CD4-positive, alpha-beta T cell (primary cell): Measurements from ENCODE around the gene KCTD7. TPM values are rescaled to one million over a fixed set of nuclear protein-coding genes. Genes with fewer than 3 reads are reported as not detected.
"Not testable (repeated sequence)": the region's sequence is repeated elsewhere in the genome, so short reads cannot be mapped to it uniquely, and the experiment has no call there.

Experiments
- ATAC-seq: fragments of 200-7000 bp; cut with Tn5 transposase; one replicate; pipeline ENCODE4 v1.10.0; 2022; ENCODE audit warnings: mild to moderate bottlenecking; ENCODE audit not compliant: poor library complexity
- CTCF ChIA-PET: fragments of 350-600 bp; sonication (Branson Sonifier 250); formaldehyde crosslinking; loops from one replicate; lab custom pipeline; 2021; ENCODE audit warnings: antibody characterized with exemption, inconsistent platforms; lab: Charles Lee
- POLR2A ChIA-PET: fragments of 350-600 bp; sonication (Branson Sonifier 250); formaldehyde crosslinking; loops from one replicate; lab custom pipeline; 2021; ENCODE audit warnings: antibody characterized with exemption, inconsistent platforms; lab: Charles Lee
- DNase-seq, 14 experiments: peaks; one replicate each; pipeline ENCODE4 v3.0.0-alpha.2; 2013 to 2020; ENCODE audit warnings: mixed read lengths in 2 of 14
- H3K27ac ChIP-seq, 2 donors: one replicate each; pipeline versions ENCODE4 v1.5.1 to v1.7.0; 2013; ENCODE audit warnings: low read length in 2 of 2, low read depth in 1 of 2, mild to moderate bottlenecking in 1 of 2
- H3K27me3 ChIP-seq, 2 experiments: 1 replicate in 1 of 2; 2 replicates in 1 of 2; pipeline versions ENCODE4 v1.6.1 to v1.7.0; 2013; ENCODE audit warnings: low read length in 2 of 2, control low read depth in 1 of 2, mild to moderate bottlenecking in 1 of 2, moderate library complexity in 1 of 2; ENCODE audit not compliant: insufficient read depth in 2 of 2, control insufficient read depth in 1 of 2
- H3K36me3 ChIP-seq: one replicate; pipeline ENCODE4 v1.6.1; 2013; ENCODE audit warnings: low read length, control low read depth; ENCODE audit not compliant: insufficient read depth
- H3K4me1 ChIP-seq: one replicate; pipeline ENCODE4 v1.6.1; 2013; ENCODE audit warnings: low read length, control low read depth; ENCODE audit not compliant: insufficient read depth
- H3K4me3 ChIP-seq: one replicate; pipeline ENCODE4 v1.5.1; 2013; ENCODE audit warnings: mild to moderate bottlenecking, low read length, moderate library complexity
- H3K9me3 ChIP-seq, 2 experiments: 1 replicate in 1 of 2; 2 replicates in 1 of 2; pipeline versions ENCODE4 v1.6.1 to v1.7.0; 2013; ENCODE audit warnings: low read length in 2 of 2, mild to moderate bottlenecking in 2 of 2, control low read depth in 1 of 2, moderate library complexity in 1 of 2; ENCODE audit not compliant: control insufficient read depth in 1 of 2, insufficient read depth in 1 of 2
- H3K27ac Mint-ChIP-seq: one replicate; pipeline ENCODE4 v1.8.0; 2020; ENCODE audit warnings: mixed read lengths
- H3K27me3 Mint-ChIP-seq: one replicate; pipeline ENCODE4 v1.8.0; 2021; ENCODE audit warnings: mixed read lengths
- H3K36me3 Mint-ChIP-seq: one replicate; pipeline ENCODE4 v1.8.0; 2021; ENCODE audit warnings: low read depth, mixed read lengths
- H3K4me1 Mint-ChIP-seq: one replicate; pipeline ENCODE4 v1.8.0; 2021; ENCODE audit warnings: low read depth, mixed read lengths
- H3K4me3 Mint-ChIP-seq: one replicate; pipeline ENCODE4 v1.8.0; 2020; ENCODE audit warnings: mild to moderate bottlenecking, mixed read lengths
- H3K9me3 Mint-ChIP-seq: one replicate; pipeline ENCODE4 v1.8.0; 2020; ENCODE audit warnings: mixed read lengths
- intact Hi-C, 2 experiments: fragments of 100-400 bp; cut with DNase I in 1 of 2; cut with micrococcal nuclease in 1 of 2; formaldehyde crosslinking; loops; one replicate each; pipeline versions ENCODE4 v1.15.1 to v1.9.0; 2023 to 2025; cut with DNase I, micrococcal nuclease
- total RNA-seq, 174 experiments: library from RNA in 2 of 174; stranded (reverse) in 2 of 174; gene quantifications; one replicate each; pipeline ENCODE4 v1.2.3 and lab custom pipeline; 2021 to 2026
- TF ChIP-seq, protein P1 (sequence below): fragments of 200-600 bp; IDR thresholded peaks from one replicate; pipeline ENCODE4 v1.8.0; 2022; ENCODE audit warnings: antibody characterized with exemption, mild to moderate bottlenecking

KCTD7 gene
- total RNA-seq, 2 experiments from 2014 or later = 15.2 TPM

DNA sequence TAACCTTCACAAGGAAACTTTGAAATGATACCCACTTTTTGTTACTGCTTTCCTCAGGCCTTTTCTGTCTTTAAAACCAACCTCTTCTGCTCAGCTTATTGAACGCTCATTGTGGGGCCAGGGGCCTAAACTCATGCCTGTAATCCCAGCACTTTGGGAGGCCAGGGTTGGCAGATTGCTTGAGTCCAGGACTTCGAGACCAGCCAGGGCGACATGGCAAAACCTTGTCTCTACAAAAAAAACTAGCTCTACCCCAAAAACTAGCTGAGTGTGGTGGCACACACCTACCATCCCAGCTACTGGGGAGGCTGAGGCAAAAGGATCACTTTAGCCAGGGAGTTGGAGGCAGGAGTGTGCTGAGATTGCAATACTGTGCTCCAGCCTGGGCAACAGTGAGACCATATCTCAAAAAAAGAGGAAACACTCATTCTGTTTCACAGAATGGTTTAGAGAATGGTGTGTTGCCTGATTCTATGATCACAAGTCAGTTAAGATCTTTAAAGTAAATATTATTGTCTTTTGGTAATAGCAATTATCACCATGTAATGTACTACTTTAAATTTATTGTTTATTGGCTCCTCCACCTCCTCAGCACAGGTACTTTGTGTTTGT is 51.1 kb downstream of the KCTD7 start:
- Histone ChIP-seq H3K36me3 (no peaks in the 10 kb centered on the region), H3K4me3 (no peak overlapping the region), H3K27ac (peak overlapping the region in 1 of 2 donors; percentile 36), H3K4me1 (peaks cover 29% of the 10 kb centered on the region), H3K9me3 (no peaks in the 10 kb centered on the region), H3K27me3 (no peaks in the 10 kb centered on the region)
- Mint-ChIP-seq H3K4me3 (peak overlapping the region; percentile 67), H3K4me1 (peaks cover 34% of the 10 kb centered on the region), H3K36me3 (peaks cover 11% of the 10 kb centered on the region), H3K9me3 (no peaks in the 10 kb centered on the region), H3K27ac (peak overlapping the region; percentile 98), H3K27me3 (no peaks in the 10 kb centered on the region)
- TF ChIP-seq, protein P1, sequence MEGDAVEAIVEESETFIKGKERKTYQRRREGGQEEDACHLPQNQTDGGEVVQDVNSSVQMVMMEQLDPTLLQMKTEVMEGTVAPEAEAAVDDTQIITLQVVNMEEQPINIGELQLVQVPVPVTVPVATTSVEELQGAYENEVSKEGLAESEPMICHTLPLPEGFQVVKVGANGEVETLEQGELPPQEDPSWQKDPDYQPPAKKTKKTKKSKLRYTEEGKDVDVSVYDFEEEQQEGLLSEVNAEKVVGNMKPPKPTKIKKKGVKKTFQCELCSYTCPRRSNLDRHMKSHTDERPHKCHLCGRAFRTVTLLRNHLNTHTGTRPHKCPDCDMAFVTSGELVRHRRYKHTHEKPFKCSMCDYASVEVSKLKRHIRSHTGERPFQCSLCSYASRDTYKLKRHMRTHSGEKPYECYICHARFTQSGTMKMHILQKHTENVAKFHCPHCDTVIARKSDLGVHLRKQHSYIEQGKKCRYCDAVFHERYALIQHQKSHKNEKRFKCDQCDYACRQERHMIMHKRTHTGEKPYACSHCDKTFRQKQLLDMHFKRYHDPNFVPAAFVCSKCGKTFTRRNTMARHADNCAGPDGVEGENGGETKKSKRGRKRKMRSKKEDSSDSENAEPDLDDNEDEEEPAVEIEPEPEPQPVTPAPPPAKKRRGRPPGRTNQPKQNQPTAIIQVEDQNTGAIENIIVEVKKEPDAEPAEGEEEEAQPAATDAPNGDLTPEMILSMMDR = no peak
- ChIA-PET POLR2A (no interaction called here), CTCF (no interaction called here)
- no peak for DNase-seq
- no peak for ATAC-seq
- intact Hi-C loops = loop anchor here in 1 of 2 experiments (2.0 to 5.0 kb wide), 3 partner anchors 55 to 187 kb away; no protein-coding TSS in a partner anchor

DNA sequence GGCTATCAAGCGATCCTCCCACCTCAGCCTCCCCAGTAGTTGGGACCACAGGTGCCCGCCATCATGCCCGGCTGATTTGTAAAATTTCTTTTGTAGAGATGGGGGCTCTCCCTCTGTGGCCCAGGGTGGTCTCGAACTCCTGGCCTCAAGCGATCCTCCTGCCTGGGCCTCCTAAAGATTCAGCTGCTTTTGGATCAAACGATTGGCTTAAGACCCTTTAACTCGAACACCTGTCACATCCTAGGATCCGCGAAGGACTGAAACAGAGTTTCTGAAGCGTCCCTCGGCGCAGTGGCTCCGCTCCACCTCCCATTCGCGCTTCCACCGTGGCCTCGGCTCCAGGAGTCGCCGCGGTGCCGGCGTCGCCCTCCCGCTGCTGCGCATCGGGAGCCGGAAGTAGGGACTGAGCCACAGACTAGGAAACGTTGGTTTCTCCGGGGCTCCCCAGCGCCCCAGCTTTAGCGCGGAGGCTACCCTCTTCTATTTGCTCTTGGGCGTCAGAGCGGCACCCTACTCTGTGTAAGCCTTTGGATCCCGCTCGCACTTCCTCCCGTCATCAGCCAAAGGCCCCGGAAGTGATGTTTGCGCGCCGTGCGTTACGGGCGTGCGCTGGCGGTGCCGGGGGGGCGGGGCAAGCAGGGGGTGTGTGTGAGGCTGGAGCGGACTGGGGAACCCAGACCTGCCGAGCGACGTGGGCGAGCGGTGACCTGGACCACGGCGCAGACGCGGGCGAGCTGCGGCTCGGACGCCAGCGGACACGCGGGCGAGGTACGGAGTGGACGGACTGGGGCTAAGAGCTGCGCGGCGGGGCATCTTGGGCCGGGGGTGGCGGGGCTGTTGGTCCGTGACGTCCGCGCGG is 53.0 kb downstream of the KCTD7 start:
- CTCF ChIA-PET = interaction anchor here (1.2 to 1.3 kb wide), 2 partner anchors 28 to 51 kb away, joined by 3 to 5 read pairs; no protein-coding TSS in a partner anchor
- DNase-seq (peak; percentile 87 to 98 (median 95)), ATAC-seq (peak; percentile 95)
- TF ChIP-seq, protein P1 = no peak
- H3K27ac ChIP-seq = peak overlapping the region; percentile 96 to 99
- H3K27me3 ChIP-seq = no peaks in the 10 kb centered on the region
- H3K4me1 ChIP-seq = peaks cover 29% of the 10 kb centered on the region
- peaks cover 40% of the 10 kb centered on the region for H3K4me1 Mint-ChIP-seq
- peak overlapping the region; percentile 99 for H3K4me3 Mint-ChIP-seq
- H3K36me3 Mint-ChIP-seq = peaks cover 11% of the 10 kb centered on the region
- H3K9me3 Mint-ChIP-seq = no peaks in the 10 kb centered on the region
- H3K9me3 ChIP-seq = no peaks in the 10 kb centered on the region
- peak overlapping the region; percentile 98 for H3K27ac Mint-ChIP-seq
- intact Hi-C loops = loop anchor here (1.0 to 5.0 kb wide), 7 partner anchors 25 to 189 kb away; partner anchors contain the start of gene RABGEF1 (in 2 of the 2)
- POLR2A ChIA-PET = interaction anchor here (0.9 to 2.1 kb wide), 7 partner anchors 11 to 188 kb away, joined by 3 to 11 read pairs (median 7); partner anchors contain the start of genes KCTD7 and RABGEF1
- no peaks in the 10 kb centered on the region for H3K27me3 Mint-ChIP-seq
- H3K4me3 ChIP-seq = peak overlapping the region; percentile 95
- H3K36me3 ChIP-seq = no peaks in the 10 kb centered on the region

DNA sequence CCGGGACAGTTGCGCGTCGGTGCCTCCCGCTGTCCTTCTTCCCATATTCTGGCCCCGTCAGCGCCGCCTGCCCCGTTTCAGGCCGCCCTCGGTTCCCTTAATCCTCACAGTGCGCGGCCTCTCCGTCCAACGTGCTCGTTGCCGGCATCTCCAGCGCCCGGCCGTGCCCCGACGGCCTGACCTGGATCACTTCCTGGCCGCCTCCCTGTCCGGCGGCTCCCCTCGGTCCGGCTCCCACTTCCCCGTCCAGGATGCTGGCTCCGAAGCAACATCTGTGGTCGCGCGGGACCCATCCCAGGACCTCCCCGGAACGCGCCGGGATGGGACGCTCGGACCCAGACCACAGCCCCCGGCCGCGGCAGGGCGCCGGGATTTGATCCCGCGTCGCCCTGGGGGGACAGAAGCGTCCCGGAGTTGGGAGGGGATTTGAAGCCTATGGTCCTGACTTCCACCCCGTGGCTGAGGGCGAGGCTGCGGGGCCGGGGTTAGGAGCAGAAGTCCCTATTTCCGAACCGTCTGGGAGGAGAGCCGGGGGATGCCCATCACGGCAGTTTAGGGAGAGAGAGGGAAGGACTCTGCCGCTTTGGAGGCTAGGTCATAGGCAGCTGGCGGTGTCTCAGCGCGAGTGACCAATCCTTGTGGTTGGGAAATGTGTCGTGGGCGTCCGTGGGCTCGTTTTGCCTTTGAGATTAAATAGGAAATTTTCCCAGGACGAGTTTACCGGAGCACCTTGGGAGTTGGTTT is 53.8 kb downstream of the KCTD7 start:
- Mint-ChIP-seq H3K9me3 (no peaks in the 10 kb centered on the region), H3K4me3 (peak overlapping the region; percentile 99), H3K4me1 (peaks cover 40% of the 10 kb centered on the region), H3K36me3 (peaks cover 11% of the 10 kb centered on the region), H3K27ac (peak overlapping the region; percentile 98), H3K27me3 (no peaks in the 10 kb centered on the region)
- Histone ChIP-seq H3K9me3 (no peaks in the 10 kb centered on the region), H3K27me3 (no peaks in the 10 kb centered on the region), H3K36me3 (no peaks in the 10 kb centered on the region), H3K4me3 (peak overlapping the region; percentile 95), H3K27ac (peak overlapping the region; percentile 96 to 99), H3K4me1 (peaks cover 29% of the 10 kb centered on the region)
- intact Hi-C loops = loop anchor here (1.0 to 5.0 kb wide), 3 partner anchors 58 to 190 kb away; partner anchors contain the start of gene RABGEF1 (in 2 of the 2)
- ChIA-PET CTCF (no interaction called here), POLR2A (interaction anchor here (1.7 to 2.1 kb wide), 3 partner anchors 11 to 58 kb away, joined by 6 to 8 read pairs (median 7); partner anchors contain the start of genes KCTD7 and RABGEF1)
- peak in 3 of 14 experiments; percentile 8 to 59 (median 37) for DNase-seq
- TF ChIP-seq, protein P1 = no peak
- ATAC-seq = peak; percentile 3

DNA sequence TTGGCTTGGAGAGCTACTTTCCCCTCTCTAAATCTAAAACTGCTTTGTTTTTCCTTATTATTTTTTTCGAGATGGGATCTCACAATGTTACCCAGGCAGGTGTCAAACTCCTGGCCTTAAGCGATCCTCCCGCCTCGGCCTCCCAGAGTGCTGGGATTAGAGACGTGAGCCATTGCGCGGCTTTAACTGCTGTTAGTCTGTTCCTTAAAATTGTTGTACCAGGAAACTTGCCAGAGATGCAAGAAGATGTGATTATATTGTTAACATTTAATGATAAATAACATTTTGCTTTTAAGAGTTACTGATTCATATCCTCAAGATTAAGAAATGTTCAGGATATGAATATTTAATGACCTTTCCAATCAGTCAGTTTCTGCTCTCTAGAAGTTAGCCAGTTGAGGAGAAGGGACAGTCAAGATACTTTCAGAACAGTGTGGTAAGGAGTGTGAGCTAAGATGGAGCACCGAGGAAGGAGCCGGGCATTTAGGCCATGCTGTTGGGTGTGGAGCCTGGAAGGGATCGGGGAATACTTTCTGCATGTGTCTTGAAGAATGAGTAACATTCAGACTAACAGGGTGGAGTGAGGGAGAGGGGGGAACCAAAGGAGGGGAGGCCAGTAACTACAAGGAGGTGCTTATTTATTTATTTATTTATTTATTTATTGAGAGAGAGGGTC is 54.6 kb downstream of the KCTD7 start:
- CTCF ChIA-PET, H3K9me3 Mint-ChIP-seq, POLR2A ChIA-PET, H3K36me3 ChIP-seq, H3K27ac ChIP-seq, H3K27me3 ChIP-seq, ATAC-seq, H3K9me3 ChIP-seq, DNase-seq, H3K27me3 Mint-ChIP-seq: not testable (repeated sequence)
- H3K4me1 ChIP-seq = peaks cover 29% of the 10 kb centered on the region
- peaks cover 11% of the 10 kb centered on the region for H3K36me3 Mint-ChIP-seq
- H3K4me3 ChIP-seq = peak overlapping the region; percentile 95
- H3K27ac Mint-ChIP-seq = peak overlapping the region; percentile 55
- H3K4me3 Mint-ChIP-seq = peak overlapping the region; percentile 99
- intact Hi-C loops = loop anchor here in 1 of 2 experiments (5.0 kb wide), 2 partner anchors 164 to 191 kb away; no protein-coding TSS in a partner anchor
- H3K4me1 Mint-ChIP-seq = peaks cover 40% of the 10 kb centered on the region
